Sigmoid colon (tissue), 7 donors: ENCODE results near the gene PXDN. TPM values are rescaled to one million over a fixed set of nuclear protein-coding genes. Genes with fewer than 3 reads are reported as not detected.
"Not testable (repeated sequence)": the region's sequence is repeated elsewhere in the genome, so short reads cannot be mapped to it uniquely, and the experiment has no call there.

ENCODE experiments used
- DNase-seq: peaks from one replicate; pipeline ENCODE4 v3.0.0-alpha.2; 2019
- H3K27ac ChIP-seq, 4 donors: fragments of 200-600 bp; sonication (generic); one replicate each; pipeline ENCODE4 v1.5.1; 2016 to 2019; ENCODE audit warnings: mild to moderate bottlenecking in 1 of 4
- H3K27me3 ChIP-seq, 3 donors: fragments of 200-600 bp; sonication (generic); one replicate each; pipeline ENCODE4 v1.5.1; 2019; ENCODE audit warnings: mild to moderate bottlenecking in 1 of 3
- H3K36me3 ChIP-seq, 4 donors: fragments of 200-600 bp; sonication (generic); one replicate each; pipeline ENCODE4 v1.5.1; 2016 to 2019
- H3K4me1 ChIP-seq, 4 donors: fragments of 200-600 bp; sonication (generic); one replicate each; pipeline ENCODE4 v1.5.1; 2017 to 2019
- H3K4me3 ChIP-seq, 4 donors: fragments of 200-600 bp; sonication (generic); one replicate each; pipeline ENCODE4 v1.5.1; 2017 to 2019; ENCODE audit warnings: mild to moderate bottlenecking in 2 of 4, moderate library complexity in 1 of 4
- H3K9me3 ChIP-seq, 4 donors: fragments of 200-600 bp in 3 of 4; sonication (generic) in 3 of 4; one replicate each; pipeline versions ENCODE4 v1.5.1 to v1.6.1; 2013 to 2019
- EP300 ChIP-seq, 4 donors: sonication (generic); formaldehyde crosslinking; IDR thresholded peaks; one replicate each; pipeline ENCODE4 v1.6.1; 2017; ENCODE audit warnings: antibody characterized with exemption in 4 of 4
- POLR2A ChIP-seq, 2 donors: fragments of 450-650 bp; IDR thresholded peaks; one replicate each; pipeline ENCODE4 v1.6.1; 2016; ENCODE audit warnings: antibody characterized with exemption in 2 of 2, mild to moderate bottlenecking in 2 of 2, moderate library complexity in 2 of 2
- POLR2AphosphoS5 ChIP-seq, 4 donors: sonication (generic); formaldehyde crosslinking; IDR thresholded peaks; one replicate each; pipeline ENCODE4 v1.6.1; 2017; ENCODE audit warnings: antibody characterized with exemption in 4 of 4
- WGBS, 2 donors: extraction: QIAGEN DNeasy Blood & Tissue Kit; methylation state at CpG; one replicate each; pipeline ENCODE4 v1.1.7; 2013; 5-methylcytosine and 5-hydroxymethylcytosine counted together
- intact Hi-C: fragments of 100-400 bp; cut with DNase I; formaldehyde crosslinking; loops from one replicate; pipeline ENCODE4 v1.15.1; 2023
- polyA plus RNA-seq, 3 donors: library from polyadenylated mRNA; stranded (reverse); fragments of 200-250 nt; gene quantifications; one replicate each; pipeline ENCODE4 v1.2.3, GENCODE V29; 2013
- total RNA-seq, 4 donors: library from RNA; depleted of rRNA; stranded (reverse); fragments of >200 nt; gene quantifications; one replicate each; pipeline ENCODE4 v1.1.0, GENCODE V29; 2016
- TF ChIP-seq, protein P1 (sequence below), 4 experiments: fragments of 450-650 bp in 3 of 4; fragments of 200-600 bp in 1 of 4; IDR thresholded peaks; one replicate each; pipeline ENCODE4 v1.5.1; 2016 to 2019; ENCODE audit warnings: antibody characterized with exemption in 4 of 4, mild to moderate bottlenecking in 3 of 4, moderate library complexity in 2 of 4
- donor health status: healthy with polysubstance abuse.
- donor health status: Bipolar disorder and iron deficiency.
- donor health status: healthy.

The PXDN gene
- total and polyA plus RNA-seq, 7 donors: 1.2 to 126 (median 34.4) TPM

DNA sequence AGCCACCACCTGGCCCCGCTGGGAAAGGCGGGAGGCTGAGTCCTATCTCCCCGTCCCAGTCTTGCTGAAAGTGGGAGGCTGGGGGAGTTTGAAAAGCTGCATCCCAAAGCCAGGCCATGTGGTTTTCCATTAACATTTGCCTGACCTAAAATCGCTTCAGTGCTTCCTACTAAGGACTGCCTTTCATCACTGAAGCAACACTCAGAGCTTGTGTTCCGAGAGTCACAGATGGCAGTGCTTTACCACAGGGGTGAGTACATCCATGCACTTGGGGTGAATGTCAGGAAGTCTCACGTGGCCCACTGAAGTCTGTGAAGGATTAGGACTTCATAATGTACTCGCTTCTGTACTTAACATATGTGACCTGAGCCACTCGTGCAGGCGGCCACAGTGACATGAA lies 43.3 kb downstream of the PXDN start:
- no peak overlapping the region for H3K4me3 ChIP-seq
- H3K4me1 ChIP-seq: peaks cover 0 to 35% (median 28%) of the 10 kb centered on the region in 4 donors
- intact Hi-C loops: no loop called here
- no peaks in the 10 kb centered on the region for H3K27me3 ChIP-seq
- H3K9me3 ChIP-seq: no peaks in the 10 kb centered on the region
- H3K36me3 ChIP-seq: no peaks in the 10 kb centered on the region
- TF ChIP-seq POLR2AphosphoS5 (IDR thresholded peaks at IDR 0.05) (no peak), POLR2A (IDR thresholded peaks at IDR 0.05) (no peak), EP300 (IDR thresholded peaks at IDR 0.05) (no peak)
- TF ChIP-seq, protein P1, sequence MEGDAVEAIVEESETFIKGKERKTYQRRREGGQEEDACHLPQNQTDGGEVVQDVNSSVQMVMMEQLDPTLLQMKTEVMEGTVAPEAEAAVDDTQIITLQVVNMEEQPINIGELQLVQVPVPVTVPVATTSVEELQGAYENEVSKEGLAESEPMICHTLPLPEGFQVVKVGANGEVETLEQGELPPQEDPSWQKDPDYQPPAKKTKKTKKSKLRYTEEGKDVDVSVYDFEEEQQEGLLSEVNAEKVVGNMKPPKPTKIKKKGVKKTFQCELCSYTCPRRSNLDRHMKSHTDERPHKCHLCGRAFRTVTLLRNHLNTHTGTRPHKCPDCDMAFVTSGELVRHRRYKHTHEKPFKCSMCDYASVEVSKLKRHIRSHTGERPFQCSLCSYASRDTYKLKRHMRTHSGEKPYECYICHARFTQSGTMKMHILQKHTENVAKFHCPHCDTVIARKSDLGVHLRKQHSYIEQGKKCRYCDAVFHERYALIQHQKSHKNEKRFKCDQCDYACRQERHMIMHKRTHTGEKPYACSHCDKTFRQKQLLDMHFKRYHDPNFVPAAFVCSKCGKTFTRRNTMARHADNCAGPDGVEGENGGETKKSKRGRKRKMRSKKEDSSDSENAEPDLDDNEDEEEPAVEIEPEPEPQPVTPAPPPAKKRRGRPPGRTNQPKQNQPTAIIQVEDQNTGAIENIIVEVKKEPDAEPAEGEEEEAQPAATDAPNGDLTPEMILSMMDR (IDR thresholded peaks at IDR 0.05): no peak
- peak; percentile 29 for DNase-seq
- H3K27ac ChIP-seq: peak overlapping the region in 2 of 4 donors; percentile 27 to 29
- 91 to 93% methylated on average over 9 of the region's 9 CpGs for WGBS, 2 donors

DNA sequence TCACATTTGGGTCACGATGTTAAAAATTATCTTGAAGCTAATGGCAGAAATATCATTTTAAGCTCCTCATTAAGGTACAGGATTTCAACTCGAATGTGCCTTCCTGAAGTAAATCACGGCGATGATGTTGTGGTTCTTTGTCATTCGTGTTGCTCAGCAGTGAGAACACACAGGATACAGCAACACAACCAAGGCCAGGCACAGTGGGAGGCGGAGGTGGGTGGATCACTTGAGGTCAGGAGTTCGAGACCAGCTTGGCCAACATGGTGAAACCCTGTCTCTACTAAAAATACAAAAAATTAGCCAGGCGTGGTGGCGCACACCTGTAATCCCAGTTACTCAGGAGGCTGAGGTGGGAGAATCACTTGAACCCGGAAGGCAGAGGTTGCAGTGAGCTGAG lies 43.9 kb downstream of the PXDN start:
- 94 to 96% methylated on average over 10 of the region's 10 CpGs for WGBS, 2 donors
- H3K36me3 ChIP-seq, DNase-seq, H3K9me3 ChIP-seq, H3K27me3 ChIP-seq, intact Hi-C loops, H3K4me3 ChIP-seq: not testable (repeated sequence)
- H3K4me1 ChIP-seq: peaks cover 0 to 35% (median 26%) of the 10 kb centered on the region in 4 donors
- peak overlapping the region in 1 of 4 donors; percentile 27 for H3K27ac ChIP-seq

DNA sequence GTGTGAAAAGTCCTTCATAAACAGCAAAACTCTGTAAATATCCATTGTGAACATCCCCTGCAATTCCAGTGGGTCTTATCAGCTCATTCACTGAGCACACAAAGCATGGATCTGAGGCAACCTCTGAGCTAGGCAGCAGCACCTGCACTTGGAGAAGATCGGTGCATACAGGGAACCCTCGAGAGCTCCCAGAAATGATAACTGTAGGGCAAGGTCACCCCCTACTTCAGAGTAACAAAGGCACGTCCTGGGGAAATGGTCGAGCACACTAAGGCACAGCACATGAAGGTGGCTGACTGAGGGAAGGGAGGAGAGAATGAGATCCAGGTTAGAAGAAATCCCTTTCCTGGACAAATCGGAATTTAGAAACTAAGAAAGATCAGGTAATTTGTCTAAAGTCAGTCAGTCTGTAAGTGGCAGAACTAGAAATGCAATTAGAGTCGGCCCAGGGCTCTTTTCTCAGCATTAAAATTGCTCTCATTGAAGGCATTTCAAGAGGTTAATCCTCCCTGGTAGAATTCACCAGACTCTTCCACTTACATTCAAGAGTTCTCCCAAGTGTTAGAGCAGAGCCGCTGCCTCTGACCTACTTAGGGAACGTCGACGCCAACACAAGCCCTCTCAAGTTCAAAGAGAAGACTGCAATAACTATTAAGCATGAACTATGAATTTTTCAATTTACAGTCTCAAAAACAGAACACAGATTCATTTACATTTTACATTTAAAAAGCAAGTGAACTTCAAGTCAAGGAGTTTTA lies 45.9 kb downstream of the PXDN start:
- TF ChIP-seq POLR2AphosphoS5 (IDR thresholded peaks at IDR 0.05): no peak
- TF ChIP-seq POLR2A (IDR thresholded peaks at IDR 0.05): no peak
- TF ChIP-seq, protein P1 (IDR thresholded peaks at IDR 0.05): no peak
- TF ChIP-seq EP300 (IDR thresholded peaks at IDR 0.05): no peak
- no peaks in the 10 kb centered on the region for H3K27me3 ChIP-seq
- peak overlapping the region in 2 of 4 donors; percentile 36 to 48 for H3K27ac ChIP-seq
- WGBS, 2 donors: 26 to 64% methylated on average over 10 of the region's 10 CpGs
- peak; percentile 76 for DNase-seq
- H3K36me3 ChIP-seq: no peaks in the 10 kb centered on the region
- intact Hi-C loops: no loop called here
- no peak overlapping the region for H3K4me3 ChIP-seq
- H3K9me3 ChIP-seq: no peaks in the 10 kb centered on the region
- H3K4me1 ChIP-seq: peaks cover 0 to 33% (median 20%) of the 10 kb centered on the region in 4 donors

DNA sequence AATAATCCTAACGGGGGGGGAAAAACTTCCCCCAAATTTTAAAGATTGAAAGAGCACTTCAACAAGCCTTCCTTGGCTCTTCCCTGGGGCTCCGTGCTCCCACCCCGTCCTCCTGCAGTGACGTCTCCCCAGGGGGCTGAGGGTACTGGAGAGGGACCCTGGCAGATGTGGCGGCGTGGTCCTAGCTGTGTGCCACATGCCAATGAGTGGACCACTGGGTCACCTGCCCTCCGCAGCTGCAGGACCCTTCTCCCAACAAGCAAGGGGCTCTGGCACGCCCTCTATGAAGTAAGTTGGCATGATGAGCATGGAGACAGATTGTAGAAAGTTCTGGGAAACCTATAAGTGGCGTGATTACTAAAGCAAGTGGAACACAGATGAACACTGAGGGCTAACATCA lies 46.7 kb downstream of the PXDN start:
- no peaks in the 10 kb centered on the region for H3K27me3 ChIP-seq
- WGBS, 2 donors: 92% methylated on average over 9 of the region's 9 CpGs
- peaks cover 0 to 33% (median 20%) of the 10 kb centered on the region in 4 donors for H3K4me1 ChIP-seq
- TF ChIP-seq EP300 (IDR thresholded peaks at IDR 0.05): no peak
- TF ChIP-seq POLR2AphosphoS5 (IDR thresholded peaks at IDR 0.05): no peak
- no peak for TF ChIP-seq POLR2A (IDR thresholded peaks at IDR 0.05)
- TF ChIP-seq, protein P1 (IDR thresholded peaks at IDR 0.05): no peak
- H3K36me3 ChIP-seq: peaks cover 0 to 4% (median 2%) of the 10 kb centered on the region in 4 donors
- intact Hi-C loops: no loop called here
- peak overlapping the region in 2 of 4 donors; percentile 36 to 48 for H3K27ac ChIP-seq
- H3K9me3 ChIP-seq: no peaks in the 10 kb centered on the region
- H3K4me3 ChIP-seq: no peak overlapping the region
- DNase-seq: peak; percentile 64

DNA sequence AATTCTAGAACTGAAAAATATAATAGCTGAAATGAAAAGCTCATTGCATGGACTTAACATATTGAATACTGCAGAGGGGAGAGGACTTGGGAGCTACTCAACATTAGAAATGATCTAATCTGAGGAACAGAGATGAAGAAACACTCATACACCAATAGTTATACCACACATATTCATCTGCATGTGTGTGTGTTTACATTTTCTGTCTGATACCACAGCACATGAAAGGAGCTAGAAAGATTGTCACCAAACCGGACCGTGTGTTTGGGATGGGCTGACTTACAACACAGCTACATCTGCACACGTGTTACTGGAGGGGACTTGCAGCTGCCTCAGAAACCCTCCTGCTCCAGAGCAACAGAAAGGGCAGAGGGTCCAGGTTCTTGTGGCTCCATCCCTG lies 47.8 kb downstream of the PXDN start:
- Histone ChIP-seq H3K27ac (no peak overlapping the region), H3K27me3 (no peaks in the 10 kb centered on the region), H3K36me3 (peaks cover 0 to 14% (median 9%) of the 10 kb centered on the region in 4 donors), H3K4me1 (peaks cover 0 to 33% (median 20%) of the 10 kb centered on the region in 4 donors), H3K4me3 (no peak overlapping the region), H3K9me3 (no peaks in the 10 kb centered on the region)
- WGBS, 2 donors: 87 to 94% methylated on average over 3 of the region's 3 CpGs
- intact Hi-C loops: no loop called here
- TF ChIP-seq POLR2A (IDR thresholded peaks at IDR 0.05): no peak
- no peak for DNase-seq
